Right cardiac atrium (tissue), 5 donors: ENCODE data around the gene ABTB1. TPM values are rescaled to one million over a fixed set of nuclear protein-coding genes. Genes with fewer than 3 reads are reported as not detected.

Source experiments
- ATAC-seq, 2 donors: fragments of 200-7000 bp; cut with Tn5 transposase; one replicate each; pipeline versions ENCODE4 v1.8.0 to v1.9.1; 2020; ENCODE audit warnings: moderate library complexity in 2 of 2, mild to moderate bottlenecking in 1 of 2
- DNase-seq, 3 donors: peaks; one replicate each; pipeline ENCODE4 v3.0.0-alpha.2; 2020
- H3K27ac ChIP-seq: one replicate; pipeline ENCODE4 v1.5.1; 2013; ENCODE audit warnings: mild to moderate bottlenecking, low read length, control low read depth, moderate library complexity
- H3K27me3 ChIP-seq: one replicate; pipeline ENCODE4 v1.6.1; 2013; ENCODE audit not compliant: control insufficient read depth, insufficient read depth
- H3K4me1 ChIP-seq: one replicate; pipeline ENCODE4 v1.6.1; 2013; ENCODE audit warnings: low read length; ENCODE audit not compliant: control insufficient read depth, insufficient read depth
- H3K4me3 ChIP-seq: one replicate; pipeline ENCODE4 v1.5.1; 2013; ENCODE audit warnings: low read length, control low read depth
- H3K9me3 ChIP-seq: one replicate; pipeline ENCODE4 v1.6.1; 2013; ENCODE audit warnings: low read length; ENCODE audit not compliant: control insufficient read depth
- WGBS: extraction: QIAGEN DNeasy Blood & Tissue Kit; methylation state at CpG from one replicate; pipeline ENCODE4 v1.1.7; 2013; 5-methylcytosine and 5-hydroxymethylcytosine counted together
- intact Hi-C, 4 donors: fragments of 100-400 bp; cut with DNase I; formaldehyde crosslinking; loops; one replicate each; pipeline versions ENCODE4 v1.11.0 to v1.14.0; 2022 to 2023
- polyA plus RNA-seq: library from polyadenylated mRNA; stranded (reverse); fragments of 200-250 nt; gene quantifications from one replicate; pipeline ENCODE4 v1.2.3, GENCODE V29; 2013
- total RNA-seq, 4 donors: library from RNA; stranded (reverse); fragmentation: NEBNext Ultra II Directional; extraction: Animal tissue kit (Norgen Biotek cat#: 25700); gene quantifications; one replicate each; pipeline ENCODE4 v1.2.1, GENCODE V29; 2021
- donor health status: healthy with polysubstance abuse.
- donor health status: DM: no; HTN: yes; CAD: no.
- donor health status: DM: no; HTN: no; CAD: no.
- donor health status: DM: no; HTN: yes; CAD: no; lungs with severe emphysema.
- donor health status: DM: yes; HTN: yes; CAD: no.

The ABTB1 gene
- total and polyA plus RNA-seq, 5 donors: 20.2 to 47.1 (median 37.0) TPM

DNA sequence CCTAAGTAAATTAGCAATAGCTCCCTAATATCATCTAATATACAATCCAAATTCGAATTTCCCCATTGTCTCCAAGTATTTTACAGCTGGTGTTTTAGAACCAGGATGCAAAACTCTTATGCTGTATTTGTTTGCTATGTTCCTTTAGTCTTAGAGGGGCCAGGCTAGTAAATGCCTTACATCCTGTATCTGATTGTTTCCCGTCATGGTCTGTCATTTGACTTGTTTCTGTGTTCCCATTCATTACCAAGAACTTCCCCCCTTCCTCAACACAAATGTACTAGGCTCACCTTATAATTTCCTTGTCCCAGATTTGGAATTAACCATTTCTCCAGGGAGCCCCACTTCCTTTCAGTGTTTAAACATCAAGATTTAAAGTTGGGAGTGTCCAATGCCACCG is 54.1 kb downstream of the ABTB1 start:
- no peak for DNase-seq
- 71% methylated on average over 3 of the region's 3 CpGs for WGBS
- Histone ChIP-seq H3K4me3 (no peak overlapping the region), H3K27ac (no peak overlapping the region), H3K4me1 (peaks cover 23% of the 10 kb centered on the region), H3K27me3 (no peaks in the 10 kb centered on the region), H3K9me3 (no peaks in the 10 kb centered on the region)
- no peak for ATAC-seq
- intact Hi-C loops: no loop called here

DNA sequence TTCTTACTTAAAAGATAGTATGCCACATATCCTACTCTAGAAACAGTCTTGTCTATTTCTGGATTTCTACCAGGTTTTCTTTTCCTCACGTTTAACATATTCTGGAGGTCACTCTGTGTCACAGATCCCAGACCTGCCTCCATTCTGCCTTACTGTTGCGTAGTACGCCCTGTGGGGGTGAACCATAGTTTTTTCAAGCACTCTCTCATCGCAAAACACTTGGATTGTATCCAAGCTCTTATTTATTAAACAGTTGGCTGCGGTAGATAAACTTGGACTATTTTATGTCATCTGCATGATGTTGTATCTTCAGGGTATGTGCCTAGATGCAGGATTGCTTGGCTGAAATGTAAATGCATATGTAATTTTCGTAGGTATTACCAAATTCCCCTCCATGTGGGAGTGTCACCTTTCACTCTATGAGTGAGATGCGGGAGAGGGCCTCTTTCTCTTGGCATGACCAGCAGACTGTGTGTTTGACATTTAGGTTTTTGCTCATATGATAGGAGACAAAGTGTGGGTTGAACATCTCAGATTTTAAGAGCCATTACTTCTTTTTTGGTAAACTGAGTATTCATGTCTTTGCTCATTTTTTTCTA is 55.8 kb downstream of the ABTB1 start:
- intact Hi-C loops: no loop called here
- 71% methylated on average over 7 of the region's 7 CpGs for WGBS
- no peak overlapping the region for H3K27ac ChIP-seq
- DNase-seq (no peak), ATAC-seq (no peak)
- no peaks in the 10 kb centered on the region for H3K27me3 ChIP-seq
- H3K4me3 ChIP-seq: no peak overlapping the region
- peaks cover 17% of the 10 kb centered on the region for H3K4me1 ChIP-seq
- no peaks in the 10 kb centered on the region for H3K9me3 ChIP-seq

DNA sequence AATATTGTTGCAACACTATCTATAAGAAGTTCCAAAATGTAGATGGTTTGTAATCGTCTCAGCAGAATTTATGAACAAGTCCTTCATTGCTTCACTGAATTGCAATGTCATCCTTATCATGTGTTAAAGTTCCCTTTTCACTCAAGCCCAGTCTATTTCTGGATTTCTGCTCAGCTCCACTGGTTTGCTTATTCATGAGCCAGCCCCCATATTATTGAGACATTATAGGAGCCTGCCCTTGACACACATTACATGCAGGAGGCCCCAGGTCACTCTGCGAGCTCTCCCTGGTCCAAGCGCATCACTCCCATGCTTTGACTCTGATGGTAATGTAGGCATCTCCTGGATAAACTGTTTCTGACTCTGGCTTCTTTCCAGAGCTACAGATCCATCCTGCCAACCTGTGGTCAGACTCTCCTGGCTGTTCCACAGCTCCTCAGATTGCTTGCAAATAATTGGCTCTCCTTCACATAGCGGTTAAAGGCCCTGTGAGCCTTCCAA is 56.9 kb downstream of the ABTB1 start:
- intact Hi-C loops: no loop called here
- ATAC-seq: peak; percentile 75 to 76
- Histone ChIP-seq H3K27me3 (no peaks in the 10 kb centered on the region), H3K9me3 (no peaks in the 10 kb centered on the region), H3K4me3 (no peak overlapping the region), H3K4me1 (peaks cover 18% of the 10 kb centered on the region), H3K27ac (peak overlapping the region; percentile 91)
- peak in 2 of 3 donors; percentile 26 to 50 for DNase-seq
- WGBS: 56% methylated on average over 4 of the region's 4 CpGs

DNA sequence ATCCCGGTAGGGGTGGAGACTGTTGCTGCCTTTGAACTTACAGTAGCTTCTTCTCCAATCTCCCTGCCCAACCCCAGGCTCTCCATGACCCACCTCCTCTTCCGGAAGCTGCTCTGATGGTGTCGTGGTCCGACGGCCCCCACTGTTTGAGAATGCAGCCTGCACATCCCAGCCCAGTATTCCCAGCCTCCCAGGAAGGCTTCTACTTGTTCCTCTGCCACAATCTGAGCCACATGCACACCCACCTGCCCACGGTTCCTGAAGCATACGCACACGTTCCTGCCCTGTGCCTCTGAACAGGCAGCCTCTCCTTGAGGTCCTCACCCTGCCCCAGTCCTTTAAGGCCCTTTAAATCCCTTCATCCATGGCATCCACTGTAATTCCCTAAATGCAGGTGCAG is 57.4 kb downstream of the ABTB1 start:
- ATAC-seq (peak in 1 of 2 donors; percentile 6), DNase-seq (peak in 1 of 3 donors; percentile 30)
- H3K9me3 ChIP-seq: no peaks in the 10 kb centered on the region
- no peaks in the 10 kb centered on the region for H3K27me3 ChIP-seq
- WGBS: 72% methylated on average over 8 of the region's 8 CpGs
- H3K27ac ChIP-seq: peak overlapping the region; percentile 91
- intact Hi-C loops: no loop called here
- peaks cover 20% of the 10 kb centered on the region for H3K4me1 ChIP-seq
- no peak overlapping the region for H3K4me3 ChIP-seq

Other genes with a start within 250 kb of the ABTB1 start
- gene TPRA1, start 82.2 kb upstream of the ABTB1 start, total RNA-seq: 10 to 100 TPM; 18.5 to 23.7 (median 20.1) TPM
- gene TPRA1, start 82.2 kb upstream of the ABTB1 start, polyA plus RNA-seq: 17.9 TPM
- 1 to 10 TPM; 4.0 to 7.9 (median 6.1) TPM for gene MCM2, start 74.5 kb upstream of the ABTB1 start, total RNA-seq
- gene MCM2, start 74.5 kb upstream of the ABTB1 start, polyA plus RNA-seq: 3.2 TPM
- 1 to 10 TPM; 1.5 to 3.0 (median 2.1) TPM for gene PODXL2, start 43.8 kb upstream of the ABTB1 start, total RNA-seq
- 2.0 TPM for gene PODXL2, start 43.8 kb upstream of the ABTB1 start, polyA plus RNA-seq
- gene MGLL, start 149.6 kb downstream of the ABTB1 start, total RNA-seq: 10 to 100 TPM; 52.2 to 80.4 (median 65.3) TPM
- 64.9 TPM for gene MGLL, start 149.6 kb downstream of the ABTB1 start, polyA plus RNA-seq
- gene KBTBD12, start 242.3 kb downstream of the ABTB1 start, total RNA-seq: 1 to 10 TPM; 3.8 to 8.1 (median 5.9) TPM
- gene KBTBD12, start 242.3 kb downstream of the ABTB1 start, polyA plus RNA-seq: 4.3 TPM